ENCODE measurements around the gene DLG2.

DNA sequence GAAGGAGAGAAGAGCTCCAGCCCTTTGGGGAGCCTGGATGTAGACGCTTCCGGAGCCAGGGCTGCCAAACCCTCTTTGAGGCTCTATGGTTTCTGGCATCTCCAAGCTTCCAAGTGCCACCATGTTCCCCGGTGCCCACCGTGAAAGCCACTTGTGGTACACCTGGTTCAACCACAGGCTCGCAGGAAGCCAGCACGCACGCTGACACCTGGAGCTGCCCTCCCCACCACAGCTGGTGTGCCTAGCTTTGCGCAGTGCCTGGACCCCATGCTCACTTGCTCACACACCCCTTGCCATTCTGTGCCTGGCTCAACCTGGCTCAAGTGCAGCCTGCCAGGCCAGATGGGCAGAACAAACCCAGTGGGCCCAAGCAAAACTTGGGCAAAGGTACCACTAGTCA, 831.4 kb downstream of the DLG2 start:
- TF ChIP-seq CTCF (IDR thresholded peaks at IDR 0.05) (no peak), POLR2A (IDR thresholded peaks at IDR 0.05) (no peak)
